NCI-H187 treated with DMSO at 0.1 percent for 48 hours (cell line): Measurements from ENCODE around the gene CA9.

ENCODE experiments used
- DNase-seq: peaks from one replicate; lab custom pipeline; 2025; lab: John Stamatoyannopoulos, UW

Gene CA9

DNA sequence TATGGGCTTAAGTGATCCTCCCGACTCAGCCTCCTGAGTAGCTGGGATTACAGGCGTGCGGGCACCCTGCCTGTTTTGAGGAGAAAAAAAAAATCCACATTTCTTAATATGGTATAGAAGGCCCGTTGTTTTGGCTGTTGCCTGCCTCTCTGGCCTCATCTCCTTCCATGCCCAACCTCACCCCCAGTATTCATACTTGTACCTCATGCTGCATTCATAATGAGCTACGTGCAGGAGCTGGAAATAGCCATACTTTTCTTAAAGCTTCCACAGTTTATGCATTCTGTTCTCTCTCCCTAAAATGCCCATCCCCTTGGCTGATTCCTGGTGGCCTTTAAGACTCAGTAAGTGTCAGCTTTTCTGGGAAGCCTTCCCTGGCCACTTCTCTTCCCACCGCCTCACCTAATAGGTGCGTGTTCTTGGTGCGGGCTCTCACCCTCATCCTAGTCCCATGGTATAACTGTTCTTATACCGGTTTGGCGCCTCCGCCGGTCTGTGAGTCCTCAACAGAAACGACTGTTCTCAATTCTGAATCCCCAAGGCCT, 18.1 kb downstream of the CA9 start:
- DNase-seq = no peak

DNA sequence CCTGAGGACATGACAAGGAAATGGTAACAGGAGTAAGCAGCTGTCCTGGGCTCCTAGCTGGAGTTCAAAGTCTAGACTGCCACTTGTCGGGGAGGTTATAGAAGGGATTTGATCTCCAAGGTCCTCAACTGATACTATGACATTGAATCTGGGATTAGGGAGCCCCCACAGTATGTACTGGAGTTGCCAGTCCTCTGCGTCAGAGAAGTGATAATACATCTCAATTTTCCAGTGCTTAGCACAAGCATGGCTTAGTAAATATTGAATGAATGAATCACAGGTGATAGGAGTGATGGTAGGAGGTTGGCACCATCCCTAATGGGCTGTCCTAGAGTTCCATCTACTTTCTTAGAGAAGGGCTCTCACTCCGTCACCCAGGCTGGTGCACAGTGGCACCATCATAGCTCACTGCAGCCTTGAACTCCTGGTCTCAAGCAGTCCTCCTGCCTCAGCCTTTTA, 22.2 kb downstream of the CA9 start:
- no peak for DNase-seq

GRCh38 chr9:35696520-35697215, 22.9 kb downstream of the CA9 start:
- DNase-seq = no peak

DNA sequence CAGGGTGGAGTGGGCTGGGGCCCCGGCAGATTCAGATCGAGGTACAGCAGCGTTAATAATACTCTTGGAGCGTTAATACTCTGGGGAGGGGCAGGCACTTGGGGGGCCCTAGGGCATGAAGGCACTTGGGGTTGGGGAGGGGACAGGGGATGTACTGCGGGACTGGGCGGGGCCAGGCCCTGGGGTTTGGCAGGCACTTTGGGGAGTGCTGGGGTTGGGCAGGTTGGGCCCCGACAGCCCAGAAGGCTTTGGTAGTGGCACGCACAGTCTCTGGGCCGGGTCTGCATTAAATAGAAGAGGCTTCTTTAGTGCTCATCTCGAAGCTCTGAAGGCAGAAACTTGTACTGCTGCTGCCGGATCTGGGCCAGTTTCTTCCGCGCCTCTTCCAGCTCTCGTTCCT, 23.8 kb downstream of the CA9 start:
- no peak for DNase-seq

DNA sequence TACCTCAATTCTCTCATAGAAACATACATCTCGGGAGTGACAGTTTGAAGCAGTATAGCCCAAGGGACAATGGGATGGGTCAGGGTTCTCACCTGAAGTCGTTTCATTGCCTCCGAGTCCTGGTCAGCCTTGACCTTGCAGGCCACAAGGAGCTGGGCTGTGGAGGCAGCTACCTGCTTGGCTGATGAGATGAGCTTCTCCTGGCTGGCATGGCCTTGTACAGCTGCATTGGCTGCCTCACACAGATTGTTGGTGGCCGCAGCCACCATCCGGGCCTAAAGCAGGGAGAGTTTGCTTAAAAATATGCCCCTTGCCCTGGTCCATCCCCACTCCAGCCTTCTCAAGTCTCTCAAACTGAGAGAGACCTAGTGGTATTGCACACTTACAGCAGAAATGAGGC, 24.5 kb downstream of the CA9 start:
- no peak for DNase-seq

DNA sequence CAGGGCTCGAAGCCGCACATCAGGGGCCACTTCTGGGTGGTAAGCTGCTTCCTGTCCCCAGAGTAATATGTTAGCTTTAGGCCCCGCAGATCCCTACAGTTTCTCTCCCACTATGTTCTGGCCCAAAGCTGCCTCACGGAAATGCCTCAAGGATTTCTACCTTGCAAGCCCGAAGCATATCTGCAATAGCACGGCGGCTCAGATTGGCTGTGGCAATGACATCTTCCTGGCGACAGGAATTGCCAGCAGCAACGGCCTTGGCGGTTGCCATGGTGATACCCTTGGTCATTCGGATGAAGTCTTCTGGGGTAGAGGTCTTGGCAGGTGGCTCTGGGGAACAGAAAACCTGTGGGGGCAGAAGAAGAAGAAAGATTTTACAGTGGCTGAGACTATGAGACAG, 26.3 kb downstream of the CA9 start:
- DNase-seq = no peak

GRCh38 chr9:35700942-35701341, 27.2 kb downstream of the CA9 start:
- DNase-seq = no peak

DNA sequence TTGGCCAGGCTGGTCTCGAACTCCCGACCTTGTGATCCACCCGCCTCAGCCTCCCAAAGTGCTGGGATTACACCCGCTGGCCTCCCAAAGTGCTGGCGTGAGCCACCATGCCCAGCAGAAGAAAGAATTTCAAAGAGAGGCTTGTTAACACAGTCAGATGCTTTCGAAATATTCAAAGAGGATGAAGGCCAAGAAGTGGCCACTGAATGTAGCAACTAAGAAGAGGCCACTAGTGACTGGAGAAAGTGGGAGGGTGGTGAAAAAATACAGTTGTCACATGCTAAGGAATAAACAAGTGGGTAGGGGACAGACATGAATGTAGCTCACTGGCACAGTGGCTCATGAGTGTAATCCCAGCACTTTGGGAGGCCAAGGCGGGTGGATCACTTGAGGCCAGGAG, 29.0 kb downstream of the CA9 start:
- DNase-seq = no peak

- no peak for DNase-seq
Measured at GRCh38 chr9:35703906-35704672, 30.4 kb downstream of the CA9 start.

GRCh38 chr9:35705372-35705771, 31.6 kb downstream of the CA9 start:
- no peak for DNase-seq

GRCh38 chr9:35705836-35706430, 32.2 kb downstream of the CA9 start:
- DNase-seq = no peak

GRCh38 chr9:35706951-35707350, 33.2 kb downstream of the CA9 start:
- no peak for DNase-seq

- DNase-seq = no peak
Measured at GRCh38 chr9:35708146-35708545, 34.4 kb downstream of the CA9 start.

- no peak for DNase-seq
Measured at GRCh38 chr9:35710818-35711500, 37.2 kb downstream of the CA9 start.

GRCh38 chr9:35711501-35712428, 38.0 kb downstream of the CA9 start:
- DNase-seq = no peak

DNA sequence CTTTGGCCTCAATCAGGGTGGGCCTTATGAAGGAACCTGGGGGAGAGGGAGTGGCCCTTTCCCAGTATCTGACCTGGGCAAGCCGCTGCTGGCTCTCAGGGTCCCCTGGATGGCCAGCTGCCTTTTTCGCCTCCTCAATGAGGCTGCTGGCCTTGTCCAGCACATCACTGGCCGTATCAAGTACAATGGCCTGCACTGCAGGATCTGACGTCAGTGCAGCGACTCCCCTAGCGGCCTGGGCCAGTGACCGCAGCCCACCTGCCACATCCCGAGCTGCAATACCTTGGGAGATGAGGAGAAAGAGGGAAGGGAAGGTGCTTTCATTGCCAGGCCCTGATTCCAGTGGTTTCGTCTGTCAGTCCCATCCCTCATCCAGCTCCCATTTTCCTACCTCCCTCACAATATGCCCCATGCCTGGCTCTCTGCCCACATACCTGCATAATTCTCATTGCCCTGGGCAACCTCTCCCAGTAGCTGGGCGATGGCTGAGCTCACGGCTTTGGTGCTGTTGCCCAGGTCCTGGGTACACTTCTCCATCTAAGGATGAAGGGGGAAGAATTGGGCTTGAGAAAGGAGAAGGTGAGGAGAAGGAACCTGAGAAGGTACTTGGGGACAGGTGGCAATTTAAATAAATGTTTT, 39.2 kb downstream of the CA9 start:
- DNase-seq = no peak

DNA sequence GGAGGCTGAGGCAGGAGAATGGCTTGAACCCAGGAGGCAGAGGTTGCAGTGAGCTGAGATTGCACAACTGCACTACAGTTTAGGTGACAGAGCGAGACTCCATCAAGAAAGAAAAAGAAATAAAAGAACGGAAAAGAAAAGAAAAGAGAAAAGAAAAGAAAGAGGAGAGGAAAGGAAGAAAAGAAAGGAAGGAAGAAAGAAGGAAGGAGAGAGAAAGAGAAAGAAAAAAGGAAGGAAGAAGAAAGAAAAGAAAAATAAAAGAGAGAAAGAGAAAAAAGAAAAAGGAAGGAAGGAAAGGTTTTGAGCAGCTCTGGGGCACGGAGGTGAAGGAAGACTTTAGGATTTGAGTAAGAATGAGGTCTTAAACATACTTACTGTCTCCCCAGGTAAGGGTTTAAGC, 39.9 kb downstream of the CA9 start:
- DNase-seq = no peak

DNA sequence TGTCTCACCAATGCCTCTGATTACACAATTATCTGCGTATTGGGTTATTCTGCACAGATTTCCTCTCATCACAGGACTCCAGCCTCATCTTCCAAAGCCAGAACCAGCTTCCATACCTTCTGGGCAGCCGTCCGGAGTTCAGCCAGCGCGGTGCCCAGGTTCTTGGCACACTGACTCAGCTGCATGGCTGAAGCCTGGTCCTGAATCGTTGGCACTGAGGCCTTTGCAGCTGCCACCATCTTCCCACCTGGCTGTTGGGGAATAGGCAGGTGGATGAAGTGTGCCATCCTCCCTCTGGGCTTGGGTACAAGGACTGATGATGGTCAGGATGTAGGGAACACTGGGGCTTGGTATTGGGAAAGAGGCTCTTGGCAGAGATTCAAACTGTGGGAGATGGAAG, 40.4 kb downstream of the CA9 start:
- DNase-seq = no peak

GRCh38 chr9:35714579-35715252, 41.0 kb downstream of the CA9 start:
- no peak for DNase-seq

- DNase-seq = no peak
Measured at GRCh38 chr9:35716230-35716629, 42.5 kb downstream of the CA9 start.
